CD14-positive monocyte (primary cell): ENCODE measurements around the gene RAB17. TPM values are rescaled to one million over a fixed set of nuclear protein-coding genes. Genes with fewer than 3 reads are reported as not detected.

Source experiments
- DNase-seq, 3 donors: peaks; one replicate each; pipeline ENCODE4 v3.0.0-alpha.2; 2011 to 2022
- H2AFZ ChIP-seq: 2 replicates; pipeline ENCODE4 v1.6.0; 2012; ENCODE audit warnings: mild to moderate bottlenecking, low read depth, low read length, inconsistent platforms; ENCODE audit not compliant: insufficient read depth, poor library complexity, severe bottlenecking
- H3K27ac ChIP-seq, 2 donors: 1 replicate in 1 of 2; 2 replicates in 1 of 2; pipeline ENCODE4 v1.5.1; 2012 to 2013; ENCODE audit warnings: low read length in 2 of 2, control low read depth in 1 of 2, inconsistent platforms in 1 of 2, low read depth in 1 of 2, mild to moderate bottlenecking in 1 of 2
- H3K27me3 ChIP-seq, 2 donors: one replicate each; pipeline versions ENCODE4 v1.6.0 to v1.6.1; 2011 to 2013; ENCODE audit warnings: low read length in 2 of 2; ENCODE audit not compliant: control insufficient read depth in 2 of 2, insufficient read depth in 2 of 2
- H3K36me3 ChIP-seq, 2 donors: replicated peaks in 1 of 2; 1 replicate in 1 of 2; 2 replicates in 1 of 2; pipeline versions ENCODE4 v1.5.1 to v1.6.1; 2012 to 2013; ENCODE audit warnings: low read length in 2 of 2, control low read depth in 1 of 2, inconsistent platforms in 1 of 2, mild to moderate bottlenecking in 1 of 2; ENCODE audit not compliant: insufficient read depth in 2 of 2, control insufficient read depth in 1 of 2
- H3K4me1 ChIP-seq, 2 donors: 1 replicate in 1 of 2; 2 replicates in 1 of 2; pipeline versions ENCODE4 v1.5.1 to v1.6.1; 2012 to 2013; ENCODE audit warnings: low read length in 2 of 2, control low read depth in 1 of 2, inconsistent platforms in 1 of 2, mild to moderate bottlenecking in 1 of 2, moderate library complexity in 1 of 2; ENCODE audit not compliant: insufficient read depth in 2 of 2, control insufficient read depth in 1 of 2
- H3K4me2 ChIP-seq: replicated peaks from 2 replicates; pipeline ENCODE3; 2012; ENCODE audit warnings: low read length, moderate library complexity, mild to moderate bottlenecking; ENCODE audit not compliant: poor library complexity, severe bottlenecking; ENCODE audit errors: extremely low read depth
- H3K4me3 ChIP-seq, 3 experiments: fragments of 200-600 bp in 1 of 3; sonication (generic) in 1 of 3; replicated peaks in 1 of 3; 1 replicate in 2 of 3; 2 replicates in 1 of 3; pipeline ENCODE4 v1.5.1; 2011 to 2013; ENCODE audit warnings: low read length in 3 of 3, mild to moderate bottlenecking in 3 of 3, control low read depth in 2 of 3, low read depth in 2 of 3, inconsistent platforms in 1 of 3, moderate library complexity in 1 of 3
- H3K79me2 ChIP-seq: 2 replicates; pipeline ENCODE4 v1.6.0; 2012; ENCODE audit warnings: mild to moderate bottlenecking, control low read depth, inconsistent platforms, low read length, moderate library complexity; ENCODE audit not compliant: insufficient read depth
- H3K9ac ChIP-seq: 2 replicates; pipeline ENCODE4 v1.6.0; 2017; ENCODE audit warnings: low read length, mild to moderate bottlenecking; ENCODE audit not compliant: insufficient read depth, poor library complexity, severe bottlenecking
- H3K9me3 ChIP-seq, 2 donors: replicated peaks in 1 of 2; 1 replicate in 1 of 2; 2 replicates in 1 of 2; pipeline versions ENCODE4 v1.5.1 to v1.6.1; 2012 to 2013; ENCODE audit warnings: low read length in 2 of 2, control low read depth in 1 of 2; ENCODE audit not compliant: control insufficient read depth in 1 of 2, insufficient read depth in 1 of 2
- H4K20me1 ChIP-seq: 2 replicates; pipeline ENCODE4 v1.6.0; 2012; ENCODE audit warnings: mild to moderate bottlenecking, low read length, control low read depth, moderate library complexity; ENCODE audit not compliant: insufficient read depth
- H3K27ac Mint-ChIP-seq, 7 donors: one replicate each; pipeline ENCODE4 v1.8.0; 2020; ENCODE audit warnings: mild to moderate bottlenecking in 7 of 7, mixed read lengths in 7 of 7, moderate library complexity in 6 of 7, inconsistent platforms in 2 of 7
- H3K27me3 Mint-ChIP-seq, 3 donors: one replicate each; pipeline ENCODE4 v1.8.0; 2021 to 2022; ENCODE audit warnings: low read depth in 3 of 3, mild to moderate bottlenecking in 3 of 3, mixed read lengths in 3 of 3, moderate library complexity in 3 of 3, inconsistent platforms in 1 of 3
- H3K36me3 Mint-ChIP-seq, 2 donors: one replicate each; pipeline ENCODE4 v1.8.0; 2020; ENCODE audit warnings: mixed read lengths in 2 of 2, inconsistent platforms in 1 of 2, mild to moderate bottlenecking in 1 of 2
- H3K4me1 Mint-ChIP-seq: one replicate; pipeline ENCODE4 v1.8.0; 2020; ENCODE audit warnings: mild to moderate bottlenecking, mixed read lengths
- H3K4me3 Mint-ChIP-seq, 2 donors: one replicate each; pipeline ENCODE4 v1.8.0; 2020; ENCODE audit warnings: mild to moderate bottlenecking in 2 of 2, mixed read lengths in 2 of 2, moderate library complexity in 1 of 2
- H3K9me3 Mint-ChIP-seq, 7 donors: one replicate each; pipeline ENCODE4 v1.8.0; 2020 to 2022; ENCODE audit warnings: mixed read lengths in 7 of 7, mild to moderate bottlenecking in 6 of 7, moderate library complexity in 6 of 7, inconsistent platforms in 2 of 7
- WGBS: methylation state at CpG from one replicate; pipeline ENCODE4 v1.1.5; 2013; ENCODE audit warnings: missing lambda C conversion rate; ENCODE audit not compliant: insufficient coverage; 5-methylcytosine and 5-hydroxymethylcytosine counted together
- intact Hi-C, 2 donors: fragments of 100-400 bp; cut with micrococcal nuclease; formaldehyde crosslinking; loops; one replicate each; pipeline versions ENCODE4 v1.15.0 to v1.15.1; 2023
- polyA plus RNA-seq, 3 donors: library from polyadenylated mRNA; depleted of rRNA in 1 of 3; unstranded in 2 of 3; stranded (reverse) in 1 of 3; fragments of 300-500 nt in 2 of 3; fragments of >200 nt in 1 of 3; fragmentation: Illumina TruSeq in 2 of 3; gene quantifications; 1 replicate in 2 of 3; 2 replicates in 1 of 3; pipeline ENCODE4 v1.2.3, GENCODE V29; 2012 to 2021
- TF ChIP-seq, protein P1 (sequence below): fragments of 200-600 bp; IDR thresholded peaks from one replicate; pipeline ENCODE4 v1.8.0; 2022; ENCODE audit warnings: antibody characterized with exemption, mild to moderate bottlenecking

The RAB17 gene
- polyA plus RNA-seq, 3 donors: 0.13 to 0.35 TPM; not detected in 1

DNA sequence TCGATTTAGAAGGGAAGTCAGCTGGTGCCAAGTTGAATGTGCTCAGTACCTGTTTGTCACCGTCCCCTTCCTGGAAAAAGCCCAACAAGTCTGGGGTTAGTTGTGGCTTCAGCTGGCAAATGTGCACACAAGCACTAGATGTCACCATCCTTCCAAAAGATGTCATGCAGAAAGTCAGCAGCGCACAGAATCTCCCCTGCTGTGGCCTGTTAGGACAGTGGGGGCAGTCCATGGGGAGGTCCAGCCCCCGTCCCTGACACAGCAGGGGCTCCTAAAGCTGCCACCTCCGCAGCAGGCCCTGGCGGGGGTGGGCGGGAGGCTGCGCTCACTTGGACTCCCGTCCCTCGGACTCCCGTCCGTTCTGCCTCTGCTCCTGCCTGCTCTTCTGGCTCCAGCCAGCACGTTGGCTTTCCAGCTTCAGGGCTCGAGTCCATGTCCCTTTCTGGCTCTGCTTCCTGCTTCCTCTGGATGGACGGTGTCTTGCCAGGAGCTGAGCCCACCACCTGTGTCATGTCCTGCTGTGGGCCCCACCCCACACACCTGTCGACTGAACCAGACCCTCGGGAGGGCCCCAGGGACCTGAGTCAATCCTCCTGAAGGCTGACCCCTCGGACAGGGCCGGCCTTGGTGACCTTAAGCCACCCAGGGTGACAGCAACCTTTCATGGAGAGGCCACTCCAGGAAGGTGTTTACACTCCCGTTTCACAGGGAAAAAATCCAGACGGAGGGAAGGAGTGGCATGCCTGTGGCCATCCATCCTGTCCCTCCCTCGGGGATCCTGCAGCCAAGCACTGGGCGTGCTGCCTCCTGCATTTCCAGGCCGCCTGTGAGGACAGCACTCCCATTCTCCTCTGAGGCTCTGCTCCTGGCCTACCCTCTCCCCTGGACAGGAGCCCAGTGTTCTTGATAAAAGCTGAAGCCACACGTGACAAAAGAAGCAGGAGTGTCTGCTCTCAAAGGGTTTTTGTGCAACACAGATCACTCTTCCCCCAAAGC is 8.5 kb downstream of the RAB17 start:
- Mint-ChIP-seq H3K27me3 (peaks cover 0 to 4% (median 2%) of the 10 kb centered on the region in 3 donors), H3K4me3 (no peak overlapping the region), H3K36me3 (no peaks in the 10 kb centered on the region), H3K27ac (peak overlapping the region in 1 of 7 donors; percentile 46), H3K4me1 (no peaks in the 10 kb centered on the region), H3K9me3 (no peaks in the 10 kb centered on the region)
- no peaks in the 10 kb centered on the region for H3K27me3 ChIP-seq
- H3K36me3 ChIP-seq: no peaks in the 10 kb centered on the region
- TF ChIP-seq, protein P1, sequence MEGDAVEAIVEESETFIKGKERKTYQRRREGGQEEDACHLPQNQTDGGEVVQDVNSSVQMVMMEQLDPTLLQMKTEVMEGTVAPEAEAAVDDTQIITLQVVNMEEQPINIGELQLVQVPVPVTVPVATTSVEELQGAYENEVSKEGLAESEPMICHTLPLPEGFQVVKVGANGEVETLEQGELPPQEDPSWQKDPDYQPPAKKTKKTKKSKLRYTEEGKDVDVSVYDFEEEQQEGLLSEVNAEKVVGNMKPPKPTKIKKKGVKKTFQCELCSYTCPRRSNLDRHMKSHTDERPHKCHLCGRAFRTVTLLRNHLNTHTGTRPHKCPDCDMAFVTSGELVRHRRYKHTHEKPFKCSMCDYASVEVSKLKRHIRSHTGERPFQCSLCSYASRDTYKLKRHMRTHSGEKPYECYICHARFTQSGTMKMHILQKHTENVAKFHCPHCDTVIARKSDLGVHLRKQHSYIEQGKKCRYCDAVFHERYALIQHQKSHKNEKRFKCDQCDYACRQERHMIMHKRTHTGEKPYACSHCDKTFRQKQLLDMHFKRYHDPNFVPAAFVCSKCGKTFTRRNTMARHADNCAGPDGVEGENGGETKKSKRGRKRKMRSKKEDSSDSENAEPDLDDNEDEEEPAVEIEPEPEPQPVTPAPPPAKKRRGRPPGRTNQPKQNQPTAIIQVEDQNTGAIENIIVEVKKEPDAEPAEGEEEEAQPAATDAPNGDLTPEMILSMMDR: peak; percentile 53
- no peak overlapping the region for H3K4me2 ChIP-seq
- no peak overlapping the region for H3K9ac ChIP-seq
- intact Hi-C loops: loop anchor here in 1 of 2 donors (5.0 kb wide), 1 partner anchor 160 kb away; no protein-coding TSS in a partner anchor
- no peaks in the 10 kb centered on the region for H3K4me1 ChIP-seq
- H4K20me1 ChIP-seq: no peaks in the 10 kb centered on the region
- peak; percentile 20 to 41 (median 31) for DNase-seq
- 67% methylated on average over 22 of the region's 25 CpGs for WGBS
- no peaks in the 10 kb centered on the region for H3K9me3 ChIP-seq
- no peak overlapping the region for H3K27ac ChIP-seq
- H3K79me2 ChIP-seq: no peaks in the 10 kb centered on the region
- no peak overlapping the region for H3K4me3 ChIP-seq
- H2AFZ ChIP-seq: no peak overlapping the region

DNA sequence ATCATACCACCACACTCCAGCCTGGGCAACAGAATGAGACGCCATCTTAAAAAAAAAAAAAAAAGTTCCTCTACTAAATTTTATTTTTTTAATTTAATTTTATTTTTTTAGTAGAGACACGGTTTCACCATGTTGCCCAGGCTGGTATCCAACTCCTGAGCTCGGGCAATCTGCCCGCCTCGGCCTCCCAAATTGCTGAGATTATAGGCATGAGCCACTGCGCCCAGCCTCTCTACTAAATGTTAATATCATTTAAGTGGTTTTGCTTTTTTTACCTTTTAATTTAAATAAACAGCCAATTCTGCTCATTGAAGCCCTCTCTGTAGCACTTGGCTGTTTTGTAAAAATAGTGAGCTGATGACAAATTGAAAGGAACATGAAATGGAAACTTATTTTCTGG is 9.2 kb downstream of the RAB17 start:
- no peaks in the 10 kb centered on the region for H3K36me3 ChIP-seq
- H3K4me3 ChIP-seq: no peak overlapping the region
- no peaks in the 10 kb centered on the region for H3K4me1 ChIP-seq
- no peak overlapping the region for H3K4me2 ChIP-seq
- no peak for DNase-seq
- no CpG with 5 or more reads among the region's 6 CpGs for WGBS
- Mint-ChIP-seq H3K27ac (no peak overlapping the region), H3K27me3 (peaks cover 0 to 4% (median 0%) of the 10 kb centered on the region in 3 donors), H3K4me3 (no peak overlapping the region), H3K4me1 (no peaks in the 10 kb centered on the region), H3K9me3 (no peaks in the 10 kb centered on the region), H3K36me3 (no peaks in the 10 kb centered on the region)
- H3K9ac ChIP-seq: no peak overlapping the region
- no peak overlapping the region for H3K27ac ChIP-seq
- intact Hi-C loops: loop anchor here in 1 of 2 donors (5.0 kb wide), 1 partner anchor 161 kb away; no protein-coding TSS in a partner anchor
- H2AFZ ChIP-seq: no peak overlapping the region
- no peaks in the 10 kb centered on the region for H3K27me3 ChIP-seq
- H4K20me1 ChIP-seq: no peaks in the 10 kb centered on the region
- TF ChIP-seq, protein P1: no peak
- no peaks in the 10 kb centered on the region for H3K9me3 ChIP-seq
- H3K79me2 ChIP-seq: no peaks in the 10 kb centered on the region
